B cell (primary cell): Measurements from ENCODE around the gene CPOX. TPM values are rescaled to one million over a fixed set of nuclear protein-coding genes. Genes with fewer than 3 reads are reported as not detected.
"Not testable (repeated sequence)": the region's sequence is repeated elsewhere in the genome, so short reads cannot be mapped to it uniquely, and the experiment has no call there.

ENCODE experiments used
- ATAC-seq: fragments of 200-7000 bp; cut with Tn5 transposase; one replicate; pipeline ENCODE4 v1.10.0; 2021; ENCODE audit warnings: low read depth, mild to moderate bottlenecking, moderate number of reproducible peaks, moderate library complexity
- CTCF ChIA-PET: fragments of 350-600 bp; sonication (Branson Sonifier 250); formaldehyde crosslinking; loops from one replicate; lab custom pipeline; 2021; ENCODE audit warnings: antibody characterized with exemption, inconsistent platforms; lab: Charles Lee
- POLR2A ChIA-PET: fragments of 350-600 bp; sonication (Branson Sonifier 250); formaldehyde crosslinking; loops from one replicate; lab custom pipeline; 2021; ENCODE audit warnings: antibody characterized with exemption; lab: Charles Lee
- DNase-seq: peaks from one replicate; pipeline ENCODE4 v3.0.0; 2013
- H2AFZ ChIP-seq: 2 replicates; pipeline ENCODE4 v1.6.1; 2012; ENCODE audit warnings: mild to moderate bottlenecking, low read depth, low read length; ENCODE audit not compliant: insufficient read depth, poor library complexity, severe bottlenecking
- H3K27ac ChIP-seq, 2 donors: 1 replicate in 1 of 2; 2 replicates in 1 of 2; pipeline ENCODE4 v1.5.1; 2012 to 2013; ENCODE audit warnings: low read length in 2 of 2, mild to moderate bottlenecking in 2 of 2, moderate library complexity in 1 of 2
- H3K27me3 ChIP-seq, 4 experiments: fragments of 200-600 bp in 1 of 4; sonication (generic) in 1 of 4; replicated peaks in 1 of 4; 1 replicate in 2 of 4; 2 replicates in 2 of 4; pipeline versions ENCODE4 v1.6.1 to v1.7.0; 2013 to 2016; ENCODE audit warnings: low read length in 3 of 4, mild to moderate bottlenecking in 2 of 4, mixed read lengths in 1 of 4, moderate library complexity in 1 of 4; ENCODE audit not compliant: insufficient read depth in 4 of 4, control insufficient read depth in 3 of 4; ENCODE audit errors: control extremely low read depth in 1 of 4
- H3K36me3 ChIP-seq, 2 experiments: replicated peaks in 1 of 2; 1 replicate in 1 of 2; 2 replicates in 1 of 2; pipeline versions ENCODE4 v1.6.1 to v1.7.1; 2013; ENCODE audit warnings: low read length in 1 of 2; ENCODE audit not compliant: insufficient read depth in 2 of 2, control insufficient read depth in 1 of 2; ENCODE audit errors: control extremely low read depth in 1 of 2, extremely low read depth in 1 of 2
- H3K4me1 ChIP-seq, 2 donors: fragments of 200-600 bp in 1 of 2; sonication (generic) in 1 of 2; 1 replicate in 1 of 2; 2 replicates in 1 of 2; pipeline versions ENCODE4 v1.5.1 to v1.6.1; 2013 to 2017; ENCODE audit warnings: low read length in 2 of 2; ENCODE audit not compliant: control insufficient read depth in 2 of 2, insufficient read depth in 2 of 2
- H3K4me2 ChIP-seq: replicated peaks from 2 replicates; pipeline ENCODE3; 2012; ENCODE audit warnings: mild to moderate bottlenecking, low read depth, low read length; ENCODE audit not compliant: poor library complexity, severe bottlenecking
- H3K4me3 ChIP-seq, 5 experiments: fragments of 200-600 bp in 1 of 5; sonication (generic) in 1 of 5; 1 replicate in 3 of 5; 2 replicates in 2 of 5; pipeline versions ENCODE4 v1.5.1 to v1.7.0; 2011 to 2016; ENCODE audit warnings: low read length in 4 of 5, mild to moderate bottlenecking in 4 of 5, low read depth in 2 of 5, control low read depth in 1 of 5, moderate library complexity in 1 of 5; ENCODE audit not compliant: insufficient read depth in 1 of 5; ENCODE audit errors: control extremely low read depth in 1 of 5, extremely low read depth in 1 of 5
- H3K79me2 ChIP-seq: fragments of 200-600 bp; sonication (generic); one replicate; pipeline ENCODE4 v1.6.0; 2016; ENCODE audit warnings: low read length; ENCODE audit not compliant: control insufficient read depth, insufficient read depth
- H3K9ac ChIP-seq: fragments of 200-600 bp; sonication (generic); 2 replicates; pipeline ENCODE4 v1.6.1; 2017; ENCODE audit warnings: mild to moderate bottlenecking, low read length, moderate library complexity
- H3K9me3 ChIP-seq, 3 donors: one replicate each; pipeline versions ENCODE4 v1.6.1 to v1.7.1; 2013; ENCODE audit warnings: low read length in 2 of 3; ENCODE audit not compliant: control insufficient read depth in 2 of 3, insufficient read depth in 1 of 3; ENCODE audit errors: control extremely low read depth in 1 of 3
- H4K20me1 ChIP-seq: 2 replicates; pipeline ENCODE4 v1.6.0; 2012; ENCODE audit warnings: mild to moderate bottlenecking, low read length; ENCODE audit not compliant: insufficient read depth, control insufficient read depth, poor library complexity, severe bottlenecking
- H3K27ac Mint-ChIP-seq: one replicate; pipeline ENCODE4 v1.8.0; 2021; ENCODE audit warnings: mixed read lengths
- H3K27me3 Mint-ChIP-seq: one replicate; pipeline ENCODE4 v1.8.0; 2021; ENCODE audit warnings: mixed read lengths
- H3K4me1 Mint-ChIP-seq: one replicate; pipeline ENCODE4 v1.8.0; 2021; ENCODE audit warnings: mixed read lengths
- H3K4me3 Mint-ChIP-seq: one replicate; pipeline ENCODE4 v1.8.0; 2021; ENCODE audit warnings: mixed read lengths
- H3K9me3 Mint-ChIP-seq: one replicate; pipeline ENCODE4 v1.8.0; 2022; ENCODE audit warnings: mixed read lengths; ENCODE audit not compliant: insufficient read depth
- EZH2 ChIP-seq: IDR thresholded peaks from 2 replicates; pipeline ENCODE4 v1.6.1; 2012; ENCODE audit warnings: borderline replicate concordance, low read depth, mild to moderate bottlenecking, moderate library complexity, low read length; ENCODE audit not compliant: insufficient read depth, poor library complexity, severe bottlenecking
- WGBS: methylation state at CpG from one replicate; pipeline ENCODE4 v1.1.5; 2013; ENCODE audit warnings: missing lambda C conversion rate; ENCODE audit not compliant: insufficient coverage; 5-methylcytosine and 5-hydroxymethylcytosine counted together
- intact Hi-C: fragments of 100-400 bp; cut with micrococcal nuclease; formaldehyde crosslinking; loops from one replicate; pipeline ENCODE4 v1.10.0; 2022
- polyA plus RNA-seq: library from polyadenylated mRNA; depleted of rRNA; stranded (reverse); fragments of >200 nt; gene quantifications from 2 replicates; pipeline ENCODE4 v1.2.3, GENCODE V29; 2012
- total RNA-seq, 2 donors: library from RNA; stranded (reverse); fragments of 120-200 nt in 1 of 2; gene quantifications; 1 replicate in 1 of 2; 2 replicates in 1 of 2; pipeline versions ENCODE4 v1.2.3 to v1.2.4, GENCODE V29; 2013 to 2022
- TF ChIP-seq, protein P1 (sequence below): fragments of 200-600 bp; IDR thresholded peaks from one replicate; pipeline ENCODE4 v1.8.0; 2022; ENCODE audit warnings: antibody characterized with exemption, mild to moderate bottlenecking

Gene CPOX
- total and polyA plus RNA-seq, 2 donors (not counting 1 experiment from before 2014, with no cell fraction given) = 6.8 to 17.5 TPM

DNA sequence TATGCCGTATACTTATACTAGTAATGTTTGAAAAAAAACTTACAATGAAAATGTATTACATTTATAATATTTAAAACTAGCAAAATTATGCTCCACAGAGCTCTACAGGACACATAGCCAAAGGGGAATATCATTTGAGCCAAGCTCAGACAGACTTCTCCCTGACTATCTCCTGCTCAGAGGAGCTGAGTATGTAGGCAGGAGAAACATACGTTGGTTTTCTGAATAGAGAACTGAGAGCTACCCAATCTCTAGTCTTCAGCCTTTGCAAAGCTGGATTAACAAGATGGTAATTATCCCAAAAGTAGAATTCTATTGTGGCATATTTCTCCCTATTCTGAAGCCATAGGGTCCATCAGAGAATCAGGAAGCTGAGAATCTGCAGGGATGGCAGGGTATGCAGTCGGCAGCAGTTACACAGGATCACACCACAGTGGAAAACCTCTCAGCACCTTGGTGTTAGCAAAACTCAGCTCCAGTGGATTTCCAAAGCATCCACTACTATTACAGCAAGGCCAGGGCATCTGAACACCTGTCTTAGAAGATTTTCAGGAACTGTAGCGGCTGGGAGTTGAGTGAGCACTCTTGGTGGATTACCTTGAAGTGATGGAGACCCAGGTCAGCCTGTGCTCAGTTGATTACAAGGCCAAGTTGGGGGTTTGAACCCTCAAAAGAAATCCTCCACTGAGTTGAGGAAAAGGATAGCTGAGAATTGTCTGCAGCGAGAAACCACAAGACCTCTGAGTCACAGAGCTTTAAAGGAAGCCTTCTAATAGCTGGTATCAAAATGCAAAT lies 31.5 kb downstream of the CPOX start:
- H3K4me3 Mint-ChIP-seq = no peak overlapping the region
- H3K4me3 ChIP-seq = no peak overlapping the region
- DNase-seq = no peak
- no peak overlapping the region for H3K4me2 ChIP-seq
- CTCF ChIA-PET = interaction anchor here (1.1 kb wide), 1 partner anchor 12 kb away, joined by 3 read pairs; no protein-coding TSS in a partner anchor
- H3K27me3 ChIP-seq = no peaks in the 10 kb centered on the region
- H3K36me3 ChIP-seq = no peaks in the 10 kb centered on the region
- no peak overlapping the region for H3K9ac ChIP-seq
- intact Hi-C loops = no loop called here
- no peaks in the 10 kb centered on the region for H3K9me3 Mint-ChIP-seq
- no peaks in the 10 kb centered on the region for H3K27me3 Mint-ChIP-seq
- H3K9me3 ChIP-seq = no peaks in the 10 kb centered on the region
- H2AFZ ChIP-seq = no peak overlapping the region
- H3K4me1 ChIP-seq = peaks cover 3 to 26% of the 10 kb centered on the region in 2 donors
- no peak for ATAC-seq
- peak overlapping the region in 1 of 2 donors; percentile 19 for H3K27ac ChIP-seq
- POLR2A ChIA-PET = no interaction called here
- WGBS = 83% methylated on average over 1 of the region's 5 CpGs
- peaks cover 27% of the 10 kb centered on the region for H3K4me1 Mint-ChIP-seq
- no peaks in the 10 kb centered on the region for H3K79me2 ChIP-seq
- TF ChIP-seq, protein P1, sequence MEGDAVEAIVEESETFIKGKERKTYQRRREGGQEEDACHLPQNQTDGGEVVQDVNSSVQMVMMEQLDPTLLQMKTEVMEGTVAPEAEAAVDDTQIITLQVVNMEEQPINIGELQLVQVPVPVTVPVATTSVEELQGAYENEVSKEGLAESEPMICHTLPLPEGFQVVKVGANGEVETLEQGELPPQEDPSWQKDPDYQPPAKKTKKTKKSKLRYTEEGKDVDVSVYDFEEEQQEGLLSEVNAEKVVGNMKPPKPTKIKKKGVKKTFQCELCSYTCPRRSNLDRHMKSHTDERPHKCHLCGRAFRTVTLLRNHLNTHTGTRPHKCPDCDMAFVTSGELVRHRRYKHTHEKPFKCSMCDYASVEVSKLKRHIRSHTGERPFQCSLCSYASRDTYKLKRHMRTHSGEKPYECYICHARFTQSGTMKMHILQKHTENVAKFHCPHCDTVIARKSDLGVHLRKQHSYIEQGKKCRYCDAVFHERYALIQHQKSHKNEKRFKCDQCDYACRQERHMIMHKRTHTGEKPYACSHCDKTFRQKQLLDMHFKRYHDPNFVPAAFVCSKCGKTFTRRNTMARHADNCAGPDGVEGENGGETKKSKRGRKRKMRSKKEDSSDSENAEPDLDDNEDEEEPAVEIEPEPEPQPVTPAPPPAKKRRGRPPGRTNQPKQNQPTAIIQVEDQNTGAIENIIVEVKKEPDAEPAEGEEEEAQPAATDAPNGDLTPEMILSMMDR = no peak
- TF ChIP-seq EZH2 = no peak
- H4K20me1 ChIP-seq = no peaks in the 10 kb centered on the region
- no peak overlapping the region for H3K27ac Mint-ChIP-seq

DNA sequence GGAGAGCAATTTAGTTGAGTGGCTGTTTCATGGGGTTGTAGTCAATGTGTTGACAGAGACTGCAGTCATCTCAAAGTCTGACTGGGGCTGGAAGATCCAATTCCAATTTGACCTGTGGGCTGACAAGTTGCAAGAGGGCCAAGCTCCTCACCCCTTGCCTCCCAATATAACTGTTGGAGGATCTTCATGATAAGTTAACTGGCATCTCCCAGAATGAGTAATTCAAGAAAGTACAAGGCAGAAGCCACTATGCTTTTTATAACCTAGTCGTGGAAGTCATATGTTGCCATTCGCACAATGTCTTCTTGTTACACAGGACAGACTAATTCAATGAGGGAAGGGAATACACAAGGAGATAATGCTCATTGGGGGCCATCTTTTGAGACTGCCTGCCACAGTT lies 32.5 kb downstream of the CPOX start:
- POLR2A ChIA-PET = no interaction called here
- Mint-ChIP-seq H3K9me3 (no peaks in the 10 kb centered on the region), H3K27me3 (peaks cover 2% of the 10 kb centered on the region), H3K4me1 (peaks cover 37% of the 10 kb centered on the region), H3K4me3 (no peak overlapping the region), H3K27ac (no peak overlapping the region)
- TF ChIP-seq, protein P1 = no peak
- Histone ChIP-seq H3K27me3 (no peaks in the 10 kb centered on the region), H2AFZ (no peak overlapping the region), H3K4me3 (no peak overlapping the region), H3K4me2 (no peak overlapping the region), H4K20me1 (no peaks in the 10 kb centered on the region), H3K36me3 (no peaks in the 10 kb centered on the region), H3K4me1 (peaks cover 6 to 34% of the 10 kb centered on the region in 2 donors), H3K9me3 (no peaks in the 10 kb centered on the region), H3K79me2 (no peaks in the 10 kb centered on the region), H3K27ac (no peak overlapping the region), H3K9ac (no peak overlapping the region)
- WGBS = no CpG with 5 or more reads among the region's 2 CpGs
- no peak for DNase-seq
- intact Hi-C loops = no loop called here
- CTCF ChIA-PET = no interaction called here
- ATAC-seq = no peak

DNA sequence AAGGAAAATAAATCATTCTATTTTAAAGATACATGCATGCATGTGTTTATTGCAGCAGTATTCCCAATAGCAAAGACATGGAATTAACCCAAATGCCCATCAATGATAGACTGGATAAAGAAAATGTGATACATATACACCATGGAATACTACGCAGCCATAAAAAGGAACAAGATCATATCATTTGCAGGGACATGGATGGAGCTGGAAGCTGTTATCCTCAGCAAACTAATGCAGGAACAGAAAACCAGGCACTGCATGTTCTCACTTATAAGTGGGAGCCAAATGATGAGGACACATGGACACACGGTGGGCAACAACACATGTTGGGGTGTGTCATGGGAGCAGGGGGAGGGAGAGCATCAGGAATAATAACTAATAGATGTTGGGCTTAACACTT lies 33.6 kb downstream of the CPOX start:
- POLR2A ChIA-PET, DNase-seq, H3K9ac ChIP-seq, H2AFZ ChIP-seq, H3K27me3 Mint-ChIP-seq, H3K27ac Mint-ChIP-seq, H4K20me1 ChIP-seq, H3K4me3 ChIP-seq, H3K9me3 ChIP-seq, H3K79me2 ChIP-seq, H3K9me3 Mint-ChIP-seq, H3K27me3 ChIP-seq, H3K27ac ChIP-seq, CTCF ChIA-PET, H3K36me3 ChIP-seq, ATAC-seq, H3K4me2 ChIP-seq, H3K4me3 Mint-ChIP-seq, intact Hi-C loops: not testable (repeated sequence)
- H3K4me1 ChIP-seq = peaks cover 6 to 32% of the 10 kb centered on the region in 2 donors
- WGBS = 100% methylated on average over 1 of the region's 2 CpGs
- H3K4me1 Mint-ChIP-seq = peaks cover 36% of the 10 kb centered on the region
